ENCODE results near the gene PTPRZ1. TPM values are rescaled to one million over a fixed set of nuclear protein-coding genes. Genes with fewer than 3 reads are reported as not detected.

Gene PTPRZ1
- total and polyA plus RNA-seq, 7 experiments from 2014 or later, result not detected

DNA sequence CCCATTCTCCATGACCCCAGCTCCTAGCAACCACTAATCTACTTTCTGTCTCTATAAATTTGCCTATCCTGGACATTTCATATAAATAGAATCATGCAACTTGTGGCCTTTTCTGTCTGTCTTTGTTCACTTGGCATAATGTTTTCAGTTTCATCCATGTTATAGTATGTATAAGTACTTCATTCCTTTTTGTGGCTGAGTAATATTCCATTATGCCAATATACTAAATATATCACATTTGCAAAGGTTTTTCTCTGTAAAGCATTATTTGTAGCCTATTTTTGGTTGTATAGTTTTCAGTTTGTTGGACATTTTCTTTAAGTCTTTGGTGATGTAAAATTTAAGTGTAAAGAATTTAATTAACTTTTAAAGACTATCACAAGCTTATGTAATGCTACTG is 2.2 kb downstream of the PTPRZ1 start:
- no peaks in the 10 kb centered on the region for H3K36me3 Mint-ChIP-seq
- no peak overlapping the region for H3K27ac ChIP-seq (ENCODE audit: low read depth, low read length)
- H3K4me1 Mint-ChIP-seq, result peaks cover 0 to 14% (median 5%) of the 10 kb centered on the region in 7 donors
- ChIA-PET POLR2A (no interaction called here), CTCF (no interaction called here)
- no peak overlapping the region for H3K4me3 Mint-ChIP-seq
- no peaks in the 10 kb centered on the region for H3K9me3 ChIP-seq (ENCODE audit: control insufficient read depth in 2 of 3, low read length in 3 of 3)
- H3K27ac Mint-ChIP-seq, result no peak overlapping the region
- no peak for DNase-seq
- no peak overlapping the region for H3K4me3 ChIP-seq (ENCODE audit: low read length)
- H3K27me3 Mint-ChIP-seq, result peaks cover 24 to 63% (median 45%) of the 10 kb centered on the region in 5 donors
- H3K36me3 ChIP-seq (ENCODE audit: control insufficient read depth in 2 of 3, insufficient read depth in 3 of 3, low read length in 3 of 3), result no peaks in the 10 kb centered on the region
- no peak for ATAC-seq
- no peaks in the 10 kb centered on the region for H3K27me3 ChIP-seq (ENCODE audit: control insufficient read depth in 2 of 2, insufficient read depth in 2 of 2, low read length in 2 of 2)
- H3K4me1 ChIP-seq (ENCODE audit: control insufficient read depth in 2 of 2, insufficient read depth in 2 of 2, low read length in 2 of 2), result no peaks in the 10 kb centered on the region
- peaks cover 0 to 16% (median 2%) of the 10 kb centered on the region in 11 donors for H3K9me3 Mint-ChIP-seq
- intact Hi-C loops (cut with micrococcal nuclease), result no loop called here

DNA sequence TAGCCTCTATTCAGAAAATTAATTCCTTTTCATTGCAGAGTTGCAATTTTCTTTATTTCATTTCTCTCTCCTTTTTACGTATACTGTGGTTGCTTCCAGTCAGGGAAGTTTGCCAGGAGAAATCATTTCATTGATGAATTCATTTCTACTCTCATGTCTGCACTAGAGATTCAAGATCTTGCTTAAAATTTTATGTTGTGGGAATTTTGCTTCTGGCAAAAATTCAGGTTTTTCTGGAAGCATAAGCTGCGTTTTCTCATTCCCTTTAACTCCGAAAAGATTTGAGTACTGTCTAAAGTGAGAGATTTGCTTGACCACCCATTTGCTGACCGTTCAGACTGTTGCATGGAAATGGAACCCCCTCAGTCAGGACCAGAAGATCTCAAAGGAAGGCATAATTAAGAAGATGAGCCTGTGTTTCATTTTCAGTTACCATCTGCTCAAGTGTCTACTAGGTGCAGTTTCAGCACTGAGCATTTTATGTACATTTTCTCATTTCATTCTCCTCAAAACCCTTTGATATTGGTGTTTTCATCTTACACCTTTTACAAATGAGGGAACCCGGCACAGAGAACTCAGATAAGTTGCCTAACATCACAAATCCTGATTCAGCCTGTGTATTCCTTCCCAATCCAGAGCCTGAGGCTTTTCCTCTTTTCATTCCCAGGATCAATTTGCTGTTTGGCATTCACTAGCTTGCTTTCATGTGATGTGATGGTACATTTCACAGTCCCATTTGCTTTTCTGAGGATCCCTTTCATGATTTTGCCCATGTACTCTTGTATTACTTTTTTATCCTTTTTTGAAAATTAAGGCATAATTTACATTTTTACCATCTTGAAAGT is 3.9 kb downstream of the PTPRZ1 start:
- POLR2A ChIA-PET, result no interaction called here
- intact Hi-C loops (cut with micrococcal nuclease), result no loop called here
- H3K4me3 Mint-ChIP-seq, result no peak overlapping the region
- Histone ChIP-seq H3K27me3 (ENCODE audit: control insufficient read depth in 2 of 2, insufficient read depth in 2 of 2, low read length in 2 of 2) (no peaks in the 10 kb centered on the region), H3K27ac (ENCODE audit: low read depth, low read length) (no peak overlapping the region), H3K4me1 (ENCODE audit: control insufficient read depth in 2 of 2, insufficient read depth in 2 of 2, low read length in 2 of 2) (no peaks in the 10 kb centered on the region), H3K9me3 (ENCODE audit: control insufficient read depth in 2 of 3, low read length in 3 of 3) (no peaks in the 10 kb centered on the region), H3K36me3 (ENCODE audit: control insufficient read depth in 2 of 3, insufficient read depth in 3 of 3, low read length in 3 of 3) (no peaks in the 10 kb centered on the region), H3K4me3 (ENCODE audit: low read length) (no peak overlapping the region)
- no peak for DNase-seq
- CTCF ChIA-PET, result no interaction called here
- H3K27me3 Mint-ChIP-seq, result peaks cover 17 to 48% (median 34%) of the 10 kb centered on the region in 5 donors
- no peak for ATAC-seq
- no peaks in the 10 kb centered on the region for H3K36me3 Mint-ChIP-seq
- peaks cover 0 to 14% (median 5%) of the 10 kb centered on the region in 7 donors for H3K4me1 Mint-ChIP-seq
- H3K27ac Mint-ChIP-seq, result no peak overlapping the region
- H3K9me3 Mint-ChIP-seq, result peaks cover 0 to 10% (median 0%) of the 10 kb centered on the region in 11 donors

GRCh38 chr7:121878918-121879464 is 6.0 kb downstream of the PTPRZ1 start:
- Histone ChIP-seq H3K27ac (ENCODE audit: low read depth, low read length) (no peak overlapping the region), H3K27me3 (ENCODE audit: control insufficient read depth in 2 of 2, insufficient read depth in 2 of 2, low read length in 2 of 2) (no peaks in the 10 kb centered on the region), H3K9me3 (ENCODE audit: control insufficient read depth in 2 of 3, low read length in 3 of 3) (no peaks in the 10 kb centered on the region), H3K36me3 (ENCODE audit: control insufficient read depth in 2 of 3, insufficient read depth in 3 of 3, low read length in 3 of 3) (no peaks in the 10 kb centered on the region), H3K4me3 (ENCODE audit: low read length) (no peak overlapping the region), H3K4me1 (ENCODE audit: control insufficient read depth in 2 of 2, insufficient read depth in 2 of 2, low read length in 2 of 2) (no peaks in the 10 kb centered on the region)
- H3K27ac Mint-ChIP-seq, result no peak overlapping the region
- DNase-seq, result no peak
- ChIA-PET CTCF (no interaction called here), POLR2A (no interaction called here)
- ATAC-seq, result no peak
- H3K9me3 Mint-ChIP-seq, result peaks cover 0 to 13% (median 0%) of the 10 kb centered on the region in 11 donors
- intact Hi-C loops (cut with micrococcal nuclease), result no loop called here
- no peaks in the 10 kb centered on the region for H3K4me1 Mint-ChIP-seq
- H3K27me3 Mint-ChIP-seq, result peaks cover 0 to 29% (median 15%) of the 10 kb centered on the region in 5 donors
- H3K36me3 Mint-ChIP-seq, result no peaks in the 10 kb centered on the region
- H3K4me3 Mint-ChIP-seq, result no peak overlapping the region

GRCh38 chr7:121879544-121879943 is 6.6 kb downstream of the PTPRZ1 start:
- no peaks in the 10 kb centered on the region for H3K36me3 ChIP-seq (ENCODE audit: control insufficient read depth in 2 of 3, insufficient read depth in 3 of 3, low read length in 3 of 3)
- POLR2A ChIA-PET, result no interaction called here
- no peaks in the 10 kb centered on the region for H3K4me1 ChIP-seq (ENCODE audit: control insufficient read depth in 2 of 2, insufficient read depth in 2 of 2, low read length in 2 of 2)
- no peak overlapping the region for H3K27ac Mint-ChIP-seq
- no peak overlapping the region for H3K27ac ChIP-seq (ENCODE audit: low read depth, low read length)
- no peak overlapping the region for H3K4me3 ChIP-seq (ENCODE audit: low read length)
- no peaks in the 10 kb centered on the region for H3K4me1 Mint-ChIP-seq
- no peaks in the 10 kb centered on the region for H3K27me3 ChIP-seq (ENCODE audit: control insufficient read depth in 2 of 2, insufficient read depth in 2 of 2, low read length in 2 of 2)
- peaks cover 0 to 23% (median 12%) of the 10 kb centered on the region in 5 donors for H3K27me3 Mint-ChIP-seq
- intact Hi-C loops (cut with micrococcal nuclease), result no loop called here
- H3K36me3 Mint-ChIP-seq, result no peaks in the 10 kb centered on the region
- DNase-seq (no peak), ATAC-seq (no peak)
- H3K9me3 ChIP-seq (ENCODE audit: control insufficient read depth in 2 of 3, low read length in 3 of 3), result no peaks in the 10 kb centered on the region
- CTCF ChIA-PET, result no interaction called here
- peaks cover 0 to 11% (median 0%) of the 10 kb centered on the region in 11 donors for H3K9me3 Mint-ChIP-seq
- no peak overlapping the region for H3K4me3 Mint-ChIP-seq

DNA sequence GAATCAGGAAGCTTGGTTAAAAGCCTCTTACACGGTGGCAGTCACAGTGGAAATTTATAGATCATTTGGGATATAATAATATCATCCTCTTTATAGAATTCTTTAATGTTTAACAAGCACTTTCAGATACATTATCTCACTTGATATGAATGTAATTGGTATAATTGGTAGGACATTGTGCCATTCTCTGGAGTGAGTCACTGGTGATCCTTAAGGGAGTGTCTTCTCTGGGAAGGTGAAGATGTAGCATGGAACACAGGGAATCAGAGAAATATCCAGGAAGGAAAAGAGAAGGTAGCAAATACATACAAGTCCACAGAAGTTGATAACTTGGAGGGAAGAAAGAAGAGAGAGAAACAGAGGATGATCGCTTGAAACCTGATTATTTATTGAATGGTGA is 9.8 kb downstream of the PTPRZ1 start:
- Histone ChIP-seq H3K36me3 (ENCODE audit: control insufficient read depth in 2 of 3, insufficient read depth in 3 of 3, low read length in 3 of 3) (no peaks in the 10 kb centered on the region), H3K27ac (ENCODE audit: low read depth, low read length) (no peak overlapping the region), H3K9me3 (ENCODE audit: control insufficient read depth in 2 of 3, low read length in 3 of 3) (no peaks in the 10 kb centered on the region), H3K27me3 (ENCODE audit: control insufficient read depth in 2 of 2, insufficient read depth in 2 of 2, low read length in 2 of 2) (no peaks in the 10 kb centered on the region), H3K4me1 (ENCODE audit: control insufficient read depth in 2 of 2, insufficient read depth in 2 of 2, low read length in 2 of 2) (no peaks in the 10 kb centered on the region), H3K4me3 (ENCODE audit: low read length) (no peak overlapping the region)
- Mint-ChIP-seq H3K27me3 (no peaks in the 10 kb centered on the region), H3K27ac (no peak overlapping the region), H3K9me3 (peaks cover 0 to 5% (median 0%) of the 10 kb centered on the region in 11 donors), H3K4me3 (no peak overlapping the region), H3K36me3 (no peaks in the 10 kb centered on the region), H3K4me1 (no peaks in the 10 kb centered on the region)
- intact Hi-C loops (cut with micrococcal nuclease), result no loop called here
- ChIA-PET CTCF (no interaction called here), POLR2A (no interaction called here)
- DNase-seq, result no peak
- no peak for ATAC-seq

DNA sequence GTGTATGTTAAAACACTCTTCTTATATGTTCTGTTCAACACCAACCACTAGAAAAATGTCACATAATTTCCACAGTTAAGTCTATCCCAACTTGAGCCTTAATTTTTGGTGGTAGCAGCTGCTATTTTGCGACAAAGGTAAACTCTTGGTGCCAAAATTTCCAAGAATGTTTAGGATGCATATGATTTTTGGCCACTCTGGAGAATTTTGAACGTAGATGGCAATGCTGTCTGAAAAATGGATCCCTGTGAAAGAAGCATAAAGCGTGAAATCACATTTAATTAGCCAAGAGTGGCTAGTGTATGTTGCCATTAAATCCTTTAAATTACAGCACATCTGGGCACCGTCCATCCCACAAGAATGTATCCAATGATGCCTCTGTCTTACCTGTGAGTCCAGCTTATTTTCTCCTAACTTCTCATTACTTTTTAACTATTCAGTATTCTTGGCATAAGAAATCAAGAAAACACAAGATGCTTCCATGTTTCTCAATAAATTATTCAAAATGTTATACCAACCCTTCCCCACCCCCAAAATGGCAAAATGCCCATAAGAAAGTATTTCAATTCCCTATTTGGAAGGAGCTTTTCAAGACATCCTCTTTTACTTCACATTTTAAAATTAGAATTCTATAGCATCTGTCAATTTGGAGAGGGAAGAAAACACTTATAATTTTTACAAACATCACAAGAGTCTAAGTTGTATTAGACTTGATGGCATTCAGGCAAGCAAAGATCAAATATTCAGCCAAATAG is 12.4 kb downstream of the PTPRZ1 start:
- ATAC-seq (no peak), DNase-seq (no peak)
- Mint-ChIP-seq H3K36me3 (no peaks in the 10 kb centered on the region), H3K9me3 (peaks cover 0 to 6% (median 0%) of the 10 kb centered on the region in 11 donors), H3K27me3 (no peaks in the 10 kb centered on the region), H3K4me3 (no peak overlapping the region), H3K27ac (no peak overlapping the region), H3K4me1 (no peaks in the 10 kb centered on the region)
- no peaks in the 10 kb centered on the region for H3K9me3 ChIP-seq (ENCODE audit: control insufficient read depth in 2 of 3, low read length in 3 of 3)
- H3K4me3 ChIP-seq (ENCODE audit: low read length), result no peak overlapping the region
- intact Hi-C loops (cut with micrococcal nuclease), result no loop called here
- CTCF ChIA-PET, result no interaction called here
- POLR2A ChIA-PET, result no interaction called here
- no peaks in the 10 kb centered on the region for H3K4me1 ChIP-seq (ENCODE audit: control insufficient read depth in 2 of 2, insufficient read depth in 2 of 2, low read length in 2 of 2)
- no peaks in the 10 kb centered on the region for H3K36me3 ChIP-seq (ENCODE audit: control insufficient read depth in 2 of 3, insufficient read depth in 3 of 3, low read length in 3 of 3)
- H3K27ac ChIP-seq (ENCODE audit: low read depth, low read length), result no peak overlapping the region
- H3K27me3 ChIP-seq (ENCODE audit: control insufficient read depth in 2 of 2, insufficient read depth in 2 of 2, low read length in 2 of 2), result no peaks in the 10 kb centered on the region
